Measurements from ENCODE around the gene ANKDD1A.
A peak's percentile ranks its signal among the peaks of the same experiment; 100 is the strongest.

ANKDD1A gene

DNA sequence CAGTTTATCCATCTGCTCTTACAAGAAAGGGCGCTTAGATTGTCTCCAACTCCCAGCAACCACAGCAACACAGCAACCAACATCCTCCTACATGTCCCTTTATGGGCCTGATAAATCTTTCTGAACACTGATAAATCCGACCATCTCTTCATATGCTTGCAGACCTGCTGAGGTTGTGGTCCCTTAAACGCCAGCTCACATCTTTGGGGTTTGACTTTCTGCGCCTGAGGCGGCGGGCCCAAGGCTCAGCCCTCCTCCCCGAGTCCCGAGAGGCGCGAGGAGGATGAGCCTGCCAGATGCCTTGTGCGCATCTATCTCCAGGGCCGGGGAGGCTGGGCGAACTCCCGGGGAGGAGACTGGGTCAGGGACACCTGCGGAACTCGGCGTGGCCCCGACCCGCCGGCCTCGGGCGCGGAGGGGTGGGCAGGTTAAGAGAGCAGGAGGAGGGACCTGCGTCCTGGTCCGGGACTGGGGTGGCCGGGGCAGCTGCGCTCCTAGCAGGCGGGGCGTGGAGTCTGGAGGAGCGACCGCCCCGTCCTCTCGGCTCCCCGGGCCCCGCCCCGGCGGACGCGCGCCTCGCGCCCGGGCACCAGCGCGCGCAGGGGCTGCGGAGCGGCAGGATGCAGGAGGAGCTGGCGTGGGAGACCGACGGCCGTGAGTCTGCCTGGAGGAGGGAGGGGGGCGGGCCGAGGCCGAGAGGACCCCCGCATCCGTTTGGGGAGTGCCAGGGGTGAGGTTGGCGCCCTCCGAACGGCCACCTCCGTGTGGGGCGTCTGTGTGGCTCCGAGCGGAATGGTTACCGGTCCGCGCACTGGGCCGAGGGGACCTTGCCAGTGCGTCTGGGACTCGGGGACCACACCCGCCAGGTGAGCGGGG, at the start of gene ANKDD1A:
Gene ANKDD1A (plus strand): TSS at position 592 of the 876 bp plus-strand sequence. CDS start 29 bp downstream, at position 621.
- H3K27ac ChIP-seq: peak within 1 kb of the TSS; percentile 57
- DNase-seq: peak; percentile 81

GRCh38 chr15:64861960-64862359, 49.7 kb upstream of the ANKDD1A start:
- no peaks in the 10 kb centered on the region for H3K9me3 ChIP-seq (ENCODE audit: severe bottlenecking)
- H3K27ac ChIP-seq: no peak overlapping the region
- no peak overlapping the region for H3K4me3 ChIP-seq (ENCODE audit: low read depth, low read length)
- H3K36me3 ChIP-seq: peaks cover 27% of the 10 kb centered on the region
- DNase-seq: no peak
- no peaks in the 10 kb centered on the region for H3K27me3 ChIP-seq (ENCODE audit: insufficient read depth, low read depth, severe bottlenecking)
- TF ChIP-seq CTCF (IDR thresholded peaks at IDR 0.05; ENCODE audit: low read depth, low read length): no peak

More for the DNA sequence above, at the start of gene ANKDD1A:
- Histone ChIP-seq H3K27me3 (ENCODE audit: insufficient read depth, low read depth, severe bottlenecking) (no peaks in the 10 kb centered on the region), H3K9me3 (ENCODE audit: severe bottlenecking) (peaks cover 1% of the 10 kb centered on the region), H3K4me3 (ENCODE audit: low read depth, low read length) (peak within 1 kb of the TSS; percentile 67), H3K36me3 (no peaks in the 10 kb centered on the region)
- TF ChIP-seq CTCF (IDR thresholded peaks at IDR 0.05; ENCODE audit: low read depth, low read length): no peak

DNA sequence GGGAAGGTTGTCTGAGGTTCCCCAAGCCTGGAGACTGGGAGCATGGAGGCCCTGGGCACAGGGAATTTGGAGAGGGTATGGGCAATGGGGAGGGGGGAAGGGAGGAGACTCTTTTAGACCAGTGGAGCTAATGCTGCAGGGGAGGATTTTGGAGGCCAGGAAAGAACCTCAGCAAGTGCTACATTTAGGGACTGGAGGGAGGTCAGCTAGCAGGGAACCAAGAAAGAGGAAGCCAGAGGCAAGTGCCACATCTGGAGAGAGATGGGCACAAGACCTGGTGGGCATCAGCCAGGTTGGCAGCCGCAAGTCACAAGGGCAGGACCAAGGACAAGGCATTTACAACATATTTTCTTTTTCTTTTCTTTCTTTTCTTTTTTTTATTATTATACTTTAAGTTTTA, 49.3 kb upstream of the ANKDD1A start:
- DNase-seq: no peak
- Histone ChIP-seq H3K27ac (no peak overlapping the region), H3K4me3 (ENCODE audit: low read depth, low read length) (no peak overlapping the region), H3K27me3 (ENCODE audit: insufficient read depth, low read depth, severe bottlenecking) (no peaks in the 10 kb centered on the region), H3K9me3 (ENCODE audit: severe bottlenecking) (no peaks in the 10 kb centered on the region), H3K36me3 (peaks cover 27% of the 10 kb centered on the region)
- no peak for TF ChIP-seq CTCF (IDR thresholded peaks at IDR 0.05; ENCODE audit: low read depth, low read length)

- TF ChIP-seq CTCF (IDR thresholded peaks at IDR 0.05; ENCODE audit: low read depth, low read length): no peak
- Histone ChIP-seq H3K4me3 (ENCODE audit: low read depth, low read length) (no peak overlapping the region), H3K9me3 (ENCODE audit: severe bottlenecking) (no peaks in the 10 kb centered on the region), H3K27me3 (ENCODE audit: insufficient read depth, low read depth, severe bottlenecking) (no peaks in the 10 kb centered on the region), H3K27ac (no peak overlapping the region), H3K36me3 (peaks cover 26% of the 10 kb centered on the region)
- DNase-seq: no peak
Observed at GRCh38 chr15:64864068-64864467, 47.6 kb upstream of the ANKDD1A start.

DNA sequence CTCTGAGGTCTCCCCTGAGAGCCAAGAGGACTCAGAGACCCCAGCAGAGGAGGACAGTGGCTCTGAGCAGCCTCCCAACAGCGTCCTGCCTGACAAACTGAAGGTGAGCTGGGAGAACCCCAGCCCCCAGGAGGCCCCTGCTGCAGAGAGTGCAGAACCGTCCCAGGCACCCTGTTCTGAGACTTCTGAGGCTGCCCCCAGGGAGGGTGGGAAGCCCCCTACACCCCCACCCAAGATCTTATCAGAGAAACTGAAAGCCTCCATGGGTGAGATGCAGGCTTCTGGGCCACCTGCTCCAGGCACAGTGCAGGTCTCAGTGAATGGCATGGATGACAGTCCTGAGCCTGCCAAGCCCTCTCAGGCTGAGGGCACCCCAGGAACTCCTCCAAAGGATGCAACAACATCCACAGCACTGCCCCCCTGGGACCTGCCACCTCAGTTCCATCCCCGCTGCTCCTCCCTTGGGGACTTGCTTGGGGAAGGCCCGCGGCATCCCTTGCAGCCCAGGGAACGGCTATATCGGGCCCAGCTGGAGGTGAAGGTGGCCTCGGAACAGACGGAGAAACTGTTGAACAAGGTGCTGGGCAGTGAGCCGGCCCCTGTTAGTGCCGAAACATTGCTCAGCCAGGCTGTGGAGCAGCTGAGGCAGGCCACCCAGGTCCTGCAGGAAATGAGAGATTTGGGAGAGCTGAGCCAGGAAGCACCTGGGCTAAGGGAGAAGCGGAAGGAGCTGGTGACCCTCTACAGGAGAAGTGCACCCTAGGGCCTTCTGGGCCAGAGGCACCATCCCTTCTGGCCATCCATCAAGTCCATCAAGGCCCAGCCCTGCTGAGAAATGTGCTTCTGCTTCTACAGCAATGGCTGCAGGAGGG, 46.3 kb upstream of the ANKDD1A start:
- Histone ChIP-seq H3K27me3 (ENCODE audit: insufficient read depth, low read depth, severe bottlenecking) (no peaks in the 10 kb centered on the region), H3K36me3 (peaks cover 20% of the 10 kb centered on the region), H3K27ac (no peak overlapping the region), H3K4me3 (ENCODE audit: low read depth, low read length) (no peak overlapping the region), H3K9me3 (ENCODE audit: severe bottlenecking) (no peaks in the 10 kb centered on the region)
- no peak for TF ChIP-seq CTCF (IDR thresholded peaks at IDR 0.05; ENCODE audit: low read depth, low read length)
- no peak for DNase-seq
